Measurements from ENCODE around the gene SH3PXD2A.

- TF ChIP-seq CTCF (IDR thresholded peaks at IDR 0.05; ENCODE audit: borderline replicate concordance, extremely low read depth, low read length, poor library complexity, severe bottlenecking) (no peak), EZH2 (IDR thresholded peaks at IDR 0.05; ENCODE audit: borderline replicate concordance, low read depth, low read length, severe bottlenecking) (no peak)
Measured at GRCh38 chr10:103895411-103896186, 40.2 kb upstream of the SH3PXD2A start.

Data from DND-41 (cell line).